ENCODE results near the gene EXPH5.
A peak's percentile ranks its signal among the peaks of the same experiment; 100 is the strongest.
"Not testable (repeated sequence)": the region's sequence is repeated elsewhere in the genome, so short reads cannot be mapped to it uniquely, and the experiment has no call there.

The EXPH5 gene

GRCh38 chr11:108593214-108593922 lies at the start of gene EXPH5:
TSS of gene EXPH5 (minus strand) at chr11:108593768. CDS start at chr11:108593536, 232 bp downstream.
- DNase-seq = peak; percentile 77 to 88 (median 88)

GRCh38 chr11:108641752-108642151 lies 48.2 kb upstream of the EXPH5 start:
- DNase-seq = not testable (repeated sequence)

- DNase-seq = no peak
Observed at GRCh38 chr11:108639146-108639545, 45.6 kb upstream of the EXPH5 start.

- no peak for DNase-seq
Observed at GRCh38 chr11:108636222-108636621, 42.7 kb upstream of the EXPH5 start.

- DNase-seq = no peak
Observed at GRCh38 chr11:108635106-108635505, 41.5 kb upstream of the EXPH5 start.

GRCh38 chr11:108632041-108632704 lies 38.6 kb upstream of the EXPH5 start:
- DNase-seq = no peak

GRCh38 chr11:108629274-108629673 lies 35.7 kb upstream of the EXPH5 start:
- DNase-seq = no peak

- DNase-seq = no peak
Observed at GRCh38 chr11:108628812-108629211, 35.2 kb upstream of the EXPH5 start.

- no peak for DNase-seq
Observed at GRCh38 chr11:108628326-108628725, 34.8 kb upstream of the EXPH5 start.

- no peak for DNase-seq
Observed at GRCh38 chr11:108624196-108624925, 30.8 kb upstream of the EXPH5 start.

GRCh38 chr11:108622341-108622740 lies 28.8 kb upstream of the EXPH5 start:
- DNase-seq = no peak

- no peak for DNase-seq
Observed at GRCh38 chr11:108620958-108621772, 27.6 kb upstream of the EXPH5 start.

GRCh38 chr11:108618529-108618928 lies 25.0 kb upstream of the EXPH5 start:
- DNase-seq = no peak

- DNase-seq = no peak
Observed at GRCh38 chr11:108617055-108617454, 23.5 kb upstream of the EXPH5 start.

- no peak for DNase-seq
Observed at GRCh38 chr11:108616549-108616948, 23.0 kb upstream of the EXPH5 start.

- DNase-seq = no peak
Observed at GRCh38 chr11:108614086-108614485, 20.5 kb upstream of the EXPH5 start.

- DNase-seq = no peak
Observed at GRCh38 chr11:108609682-108610081, 16.1 kb upstream of the EXPH5 start.

GRCh38 chr11:108608548-108608947 lies 15.0 kb upstream of the EXPH5 start:
- no peak for DNase-seq

- DNase-seq = no peak
Observed at GRCh38 chr11:108606495-108607160, 13.1 kb upstream of the EXPH5 start.

GRCh38 chr11:108606070-108606469 lies 12.5 kb upstream of the EXPH5 start:
- DNase-seq = no peak

GRCh38 chr11:108602818-108603217 lies 9.2 kb upstream of the EXPH5 start:
- DNase-seq = not testable (repeated sequence)

- DNase-seq = no peak
Observed at GRCh38 chr11:108601150-108601549, 7.6 kb upstream of the EXPH5 start.

All from stimulated activated naive CD4-positive, alpha-beta T cell (primary cell).